HG03558 (cell line): ENCODE results near the gene EPN2.

Source experiments
- ATAC-seq: cut with Tn5 transposase; IDR thresholded peaks from one replicate; pipeline ENCODE4 v1.9.1; 2021; ENCODE audit warnings: moderate number of reproducible peaks; ENCODE audit not compliant: unreplicated experiment; ENCODE audit errors: extremely low read depth

Gene EPN2

GRCh38 chr17:19306160-19307111, 69.3 kb downstream of the EPN2 start:
- peak; percentile 72 for ATAC-seq

- no peak for ATAC-seq
Measured at GRCh38 chr17:19307521-19307920, 70.4 kb downstream of the EPN2 start.

- ATAC-seq, result no peak
Measured at GRCh38 chr17:19308398-19308797, 71.2 kb downstream of the EPN2 start.

- ATAC-seq, result no peak
Measured at GRCh38 chr17:19309701-19310100, 72.5 kb downstream of the EPN2 start.

GRCh38 chr17:19310151-19310550, 73.0 kb downstream of the EPN2 start:
- no peak for ATAC-seq

GRCh38 chr17:19311016-19311415, 73.8 kb downstream of the EPN2 start:
- no peak for ATAC-seq

GRCh38 chr17:19311421-19312215, 74.5 kb downstream of the EPN2 start:
- ATAC-seq, result no peak

GRCh38 chr17:19312406-19312805, 75.2 kb downstream of the EPN2 start:
- no peak for ATAC-seq

GRCh38 chr17:19313066-19313745, 76.0 kb downstream of the EPN2 start:
- no peak for ATAC-seq

GRCh38 chr17:19313746-19314651, 76.8 kb downstream of the EPN2 start:
- ATAC-seq, result no peak

- no peak for ATAC-seq
Measured at GRCh38 chr17:19315104-19315503, 77.9 kb downstream of the EPN2 start.

GRCh38 chr17:19316761-19317358, 79.7 kb downstream of the EPN2 start:
- ATAC-seq, result no peak

GRCh38 chr17:19317359-19318095, 80.4 kb downstream of the EPN2 start:
- no peak for ATAC-seq

GRCh38 chr17:19318611-19319010, 81.4 kb downstream of the EPN2 start:
- ATAC-seq, result no peak

- ATAC-seq, result no peak
Measured at GRCh38 chr17:19319771-19320505, 82.8 kb downstream of the EPN2 start.

GRCh38 chr17:19320876-19321275, 83.7 kb downstream of the EPN2 start:
- ATAC-seq, result no peak

GRCh38 chr17:19321481-19322128, 84.4 kb downstream of the EPN2 start:
- no peak for ATAC-seq
